HCT116 (cell line): ENCODE results near the gene TMEM174.

Experiments
- POLR2A ChIP-seq: IDR thresholded peaks from 2 replicates; pipeline ENCODE4 v1.7.0; 2011; ENCODE audit warnings: borderline replicate concordance; ENCODE audit not compliant: insufficient read depth, insufficient read length; ENCODE audit errors: extremely low read depth
- ZNF274 ChIP-seq: fragments of 200-500 bp; sonication (Bioruptor generic); IDR thresholded peaks from 2 replicates; pipeline ENCODE4 v1.6.1; 2014; ENCODE audit warnings: mild to moderate bottlenecking, low read depth, low read length, inconsistent platforms
- TF ChIP-seq, protein P1 (sequence below): IDR thresholded peaks from 2 replicates; pipeline ENCODE4 v1.6.1; 2012

DNA sequence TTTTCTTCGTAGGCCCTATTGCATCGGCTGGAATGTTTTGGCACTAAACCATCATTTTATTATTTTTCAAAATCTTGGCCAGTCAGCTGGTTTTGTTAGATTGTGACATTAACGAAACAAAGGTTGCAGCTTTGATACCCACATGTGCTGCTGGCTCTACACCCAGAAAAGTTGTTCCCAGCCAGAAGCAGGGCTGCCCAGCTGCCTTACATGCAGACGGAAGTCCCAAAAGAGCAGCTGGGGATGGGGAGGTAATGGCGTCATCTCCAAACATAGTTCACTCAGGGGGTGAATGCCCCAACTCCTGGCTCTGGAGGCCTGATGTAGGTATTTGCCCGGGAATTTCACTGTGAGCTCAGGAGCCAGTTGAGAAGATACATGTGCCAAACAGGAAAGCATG is 29.3 kb upstream of the TMEM174 start:
- TF ChIP-seq POLR2A (no peak), ZNF274 (no peak)
- TF ChIP-seq, protein P1, sequence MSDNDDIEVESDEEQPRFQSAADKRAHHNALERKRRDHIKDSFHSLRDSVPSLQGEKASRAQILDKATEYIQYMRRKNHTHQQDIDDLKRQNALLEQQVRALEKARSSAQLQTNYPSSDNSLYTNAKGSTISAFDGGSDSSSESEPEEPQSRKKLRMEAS = no peak
